ENCODE results near the gene RHOA. TPM values are rescaled to one million over a fixed set of nuclear protein-coding genes. Genes with fewer than 3 reads are reported as not detected.

Gene RHOA
- total and polyA plus RNA-seq, 2 of the 13 experiments (the other 11 are each of a cell fraction or from before 2014, with no cell fraction given): 131 to 177 TPM

DNA sequence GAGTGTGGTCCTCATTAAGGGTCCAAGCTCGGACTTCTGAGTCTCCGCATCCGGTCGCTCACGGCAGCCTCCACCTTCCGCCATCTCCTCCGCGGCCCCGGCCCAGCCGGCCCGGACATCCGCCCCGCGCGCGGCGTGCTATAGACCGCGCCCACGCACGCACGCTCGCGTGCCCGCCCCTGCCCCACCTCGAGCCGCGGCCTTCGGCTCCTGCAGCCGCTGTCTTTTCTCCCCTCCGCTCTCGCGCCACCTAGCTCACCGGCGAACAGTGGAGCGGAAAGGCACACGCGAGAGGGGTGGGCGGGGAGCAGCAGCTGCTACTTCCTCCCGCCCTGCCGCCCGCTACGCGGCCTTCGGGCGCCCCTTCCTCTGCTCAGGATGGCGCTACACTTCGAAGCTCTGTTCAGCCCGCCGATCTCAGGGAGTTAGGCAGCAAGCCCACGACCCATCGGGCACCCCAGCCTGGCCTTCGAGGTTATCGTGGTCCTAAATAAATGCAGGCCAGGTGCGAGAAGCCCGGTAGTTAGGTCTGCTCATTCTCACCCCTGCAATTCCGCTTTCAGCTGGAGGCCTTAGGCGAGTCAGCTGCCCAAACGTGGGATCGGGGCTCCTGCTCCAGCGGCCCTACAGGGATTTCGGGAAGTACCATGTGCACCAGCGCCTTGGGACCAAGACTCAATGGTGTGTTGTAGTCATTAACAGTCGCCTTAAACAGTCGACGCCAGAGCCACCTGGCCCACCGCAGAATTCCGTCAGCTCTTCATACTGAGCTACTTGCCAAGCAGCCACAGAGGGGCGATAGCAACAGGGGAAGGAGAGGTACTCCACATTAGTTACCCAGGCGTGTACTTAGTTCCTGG lies 71.6 kb downstream of the RHOA start, which contains the start of gene USP4 (continued):
- TF ChIP-seq MBNL3 (CRISPR knock-in tag; conservative IDR thresholded peaks at IDR 0.05): no peak
- peak; percentile 94 for TF ChIP-seq KDM2A (CRISPR knock-in tag; IDR thresholded peaks at IDR 0.05; ENCODE audit: borderline replicate concordance, low read depth)
- TF ChIP-seq SCMH1 (CRISPR knock-in tag; IDR thresholded peaks at IDR 0.05; ENCODE audit: borderline replicate concordance): no peak
- no peak for TF ChIP-seq RAD51 (IDR thresholded peaks at IDR 0.05; ENCODE audit: borderline replicate concordance)
- peak; percentile 48; the same call in 1 of the 2 replicates for TF ChIP-seq CEBPG (CRISPR knock-in tag; IDR thresholded peaks at IDR 0.05)
- TF ChIP-seq ZNF207 (IDR thresholded peaks at IDR 0.05; ENCODE audit: borderline replicate concordance): no peak
- TF ChIP-seq ZFP90 (CRISPR knock-in tag; IDR thresholded peaks at IDR 0.05; ENCODE audit: borderline replicate concordance): peak; percentile 86
- TF ChIP-seq NFKB2 (CRISPR knock-in tag; IDR thresholded peaks at IDR 0.05; ENCODE audit: borderline replicate concordance): peak; percentile 95; the same call in 1 of the 2 replicates
- TF ChIP-seq, protein P1, sequence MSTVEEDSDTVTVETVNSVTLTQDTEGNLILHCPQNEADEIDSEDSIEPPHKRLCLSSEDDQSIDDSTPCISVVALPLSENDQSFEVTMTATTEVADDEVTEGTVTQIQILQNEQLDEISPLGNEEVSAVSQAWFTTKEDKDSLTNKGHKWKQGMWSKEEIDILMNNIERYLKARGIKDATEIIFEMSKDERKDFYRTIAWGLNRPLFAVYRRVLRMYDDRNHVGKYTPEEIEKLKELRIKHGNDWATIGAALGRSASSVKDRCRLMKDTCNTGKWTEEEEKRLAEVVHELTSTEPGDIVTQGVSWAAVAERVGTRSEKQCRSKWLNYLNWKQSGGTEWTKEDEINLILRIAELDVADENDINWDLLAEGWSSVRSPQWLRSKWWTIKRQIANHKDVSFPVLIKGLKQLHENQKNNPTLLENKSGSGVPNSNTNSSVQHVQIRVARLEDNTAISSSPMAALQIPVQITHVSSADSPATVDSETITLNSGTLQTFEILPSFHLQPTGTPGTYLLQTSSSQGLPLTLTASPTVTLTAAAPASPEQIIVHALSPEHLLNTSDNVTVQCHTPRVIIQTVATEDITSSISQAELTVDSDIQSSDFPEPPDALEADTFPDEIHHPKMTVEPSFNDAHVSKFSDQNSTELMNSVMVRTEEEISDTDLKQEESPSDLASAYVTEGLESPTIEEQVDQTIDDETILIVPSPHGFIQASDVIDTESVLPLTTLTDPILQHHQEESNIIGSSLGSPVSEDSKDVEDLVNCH (CRISPR knock-in tag; IDR thresholded peaks at IDR 0.05): peak; percentile 95
- TF ChIP-seq ZBTB37 (CRISPR knock-in tag; IDR thresholded peaks at IDR 0.05): 0 out of 2 replicates have a peak, but pooled peaks have one; percentile 47
- peak; percentile 63; the same call in 1 of the 2 replicates for TF ChIP-seq ZNF143 (CRISPR knock-in tag; IDR thresholded peaks at IDR 0.05)
- 0 out of 2 replicates have a peak, but pooled peaks have one; percentile 28 for TF ChIP-seq CC2D1A (CRISPR knock-in tag; IDR thresholded peaks at IDR 0.05)
- TF ChIP-seq TMF1 (CRISPR knock-in tag; IDR thresholded peaks at IDR 0.05; ENCODE audit: low read depth): peak; percentile 81; the same call in 1 of the 2 replicates
- TF ChIP-seq, protein P2, sequence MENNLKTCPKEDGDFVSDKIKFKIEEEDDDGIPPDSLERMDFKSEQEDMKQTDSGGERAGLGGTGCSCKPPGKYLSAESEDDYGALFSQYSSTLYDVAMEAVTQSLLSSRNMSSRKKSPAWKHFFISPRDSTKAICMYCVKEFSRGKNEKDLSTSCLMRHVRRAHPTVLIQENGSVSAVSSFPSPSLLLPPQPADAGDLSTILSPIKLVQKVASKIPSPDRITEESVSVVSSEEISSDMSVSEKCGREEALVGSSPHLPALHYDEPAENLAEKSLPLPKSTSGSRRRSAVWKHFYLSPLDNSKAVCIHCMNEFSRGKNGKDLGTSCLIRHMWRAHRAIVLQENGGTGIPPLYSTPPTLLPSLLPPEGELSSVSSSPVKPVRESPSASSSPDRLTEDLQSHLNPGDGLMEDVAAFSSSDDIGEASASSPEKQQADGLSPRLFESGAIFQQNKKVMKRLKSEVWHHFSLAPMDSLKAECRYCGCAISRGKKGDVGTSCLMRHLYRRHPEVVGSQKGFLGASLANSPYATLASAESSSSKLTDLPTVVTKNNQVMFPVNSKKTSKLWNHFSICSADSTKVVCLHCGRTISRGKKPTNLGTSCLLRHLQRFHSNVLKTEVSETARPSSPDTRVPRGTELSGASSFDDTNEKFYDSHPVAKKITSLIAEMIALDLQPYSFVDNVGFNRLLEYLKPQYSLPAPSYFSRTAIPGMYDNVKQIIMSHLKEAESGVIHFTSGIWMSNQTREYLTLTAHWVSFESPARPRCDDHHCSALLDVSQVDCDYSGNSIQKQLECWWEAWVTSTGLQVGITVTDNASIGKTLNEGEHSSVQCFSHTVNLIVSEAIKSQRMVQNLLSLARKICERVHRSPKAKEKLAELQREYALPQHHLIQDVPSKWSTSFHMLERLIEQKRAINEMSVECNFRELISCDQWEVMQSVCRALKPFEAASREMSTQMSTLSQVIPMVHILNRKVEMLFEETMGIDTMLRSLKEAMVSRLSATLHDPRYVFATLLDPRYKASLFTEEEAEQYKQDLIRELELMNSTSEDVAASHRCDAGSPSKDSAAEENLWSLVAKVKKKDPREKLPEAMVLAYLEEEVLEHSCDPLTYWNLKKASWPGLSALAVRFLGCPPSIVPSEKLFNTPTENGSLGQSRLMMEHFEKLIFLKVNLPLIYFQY (CRISPR knock-in tag; IDR thresholded peaks at IDR 0.05; ENCODE audit: borderline replicate concordance): peak; percentile 91
- TF ChIP-seq GLI4 (CRISPR knock-in tag; IDR thresholded peaks at IDR 0.05; ENCODE audit: borderline replicate concordance): peak; percentile 96; the same call in 1 of the 2 replicates
- peak; percentile 87; the same call in 1 of the 2 replicates for TF ChIP-seq ZNF337 (CRISPR knock-in tag; IDR thresholded peaks at IDR 0.05; ENCODE audit: borderline replicate concordance, low read depth)
- TF ChIP-seq MIXL1 (CRISPR knock-in tag; IDR thresholded peaks at IDR 0.05): peak; percentile 79
- peak; percentile 63 to 78 for TF ChIP-seq POLR2A (IDR thresholded peaks at IDR 0.05; ENCODE audit: insufficient read depth in 1 of 2, low read depth in 2 of 2, low read length in 2 of 2)
- no peak for TF ChIP-seq NBN (conservative IDR thresholded peaks at IDR 0.05)
- TF ChIP-seq ZNF570 (CRISPR knock-in tag; IDR thresholded peaks at IDR 0.05; ENCODE audit: borderline replicate concordance): peak; percentile 96; the same call in 1 of the 2 replicates
- peak; percentile 98 for TF ChIP-seq YEATS4 (CRISPR knock-in tag; IDR thresholded peaks at IDR 0.05; ENCODE audit: borderline replicate concordance)
- peak; percentile 66; the same call in 1 of the 2 replicates for TF ChIP-seq ETV6 (CRISPR knock-in tag; conservative IDR thresholded peaks at IDR 0.05)
- no peak for TF ChIP-seq ZNF10 (CRISPR knock-in tag; IDR thresholded peaks at IDR 0.05; ENCODE audit: borderline replicate concordance, low read depth)
